Gastrocnemius medialis (tissue), 4 donors: ENCODE data around the gene CPVL. TPM values are rescaled to one million over a fixed set of nuclear protein-coding genes. Genes with fewer than 3 reads are reported as not detected.

ENCODE experiments used
- ATAC-seq, 2 donors: fragments of 150-250 bp; one replicate each; pipeline ENCODE4 v1.9.1; 2016
- DNase-seq, 2 donors: peaks; one replicate each; pipeline ENCODE4 v3.0.0-alpha.2; 2019
- H3K27ac ChIP-seq, 4 donors: fragments of 200-600 bp; sonication (generic); 1 replicate in 1 of 4; 2 replicates in 3 of 4; pipeline ENCODE4 v1.5.1; 2016 to 2018; ENCODE audit warnings: mild to moderate bottlenecking in 2 of 4, moderate library complexity in 1 of 4
- H3K27me3 ChIP-seq, 3 donors: fragments of 200-600 bp; sonication (generic) in 2 of 3; 1 replicate in 1 of 3; 2 replicates in 2 of 3; pipeline versions ENCODE4 v1.5.1 to v1.6.0; 2016 to 2019; ENCODE audit warnings: mild to moderate bottlenecking in 1 of 3, moderate library complexity in 1 of 3
- H3K36me3 ChIP-seq, 2 donors: fragments of 200-600 bp; sonication (generic) in 1 of 2; one replicate each; pipeline ENCODE4 v1.5.1; 2017 to 2018
- H3K4me1 ChIP-seq, 2 donors: fragments of 200-600 bp; sonication (generic) in 1 of 2; one replicate each; pipeline ENCODE4 v1.5.1; 2016 to 2017; ENCODE audit warnings: mild to moderate bottlenecking in 2 of 2
- H3K4me3 ChIP-seq, 4 donors: fragments of 200-600 bp; sonication (generic) in 3 of 4; 1 replicate in 1 of 4; 2 replicates in 3 of 4; pipeline ENCODE4 v1.5.1; 2016 to 2019; ENCODE audit warnings: mild to moderate bottlenecking in 2 of 4
- H3K9me3 ChIP-seq, 3 donors: fragments of 200-600 bp; sonication (generic) in 2 of 3; 1 replicate in 1 of 3; 2 replicates in 2 of 3; pipeline ENCODE4 v1.5.1; 2016 to 2019
- CTCF ChIP-seq, 5 experiments: fragments of 450-650 bp in 3 of 5; fragments of 200-600 bp in 2 of 5; sonication (generic) in 2 of 5; IDR thresholded peaks in 4 of 5; conservative IDR thresholded peaks in 1 of 5; 1 replicate in 4 of 5; 2 replicates in 1 of 5; pipeline ENCODE4 v1.5.1; 2016 to 2019; ENCODE audit warnings: antibody characterized with exemption in 5 of 5, mild to moderate bottlenecking in 3 of 5, moderate library complexity in 3 of 5
- POLR2A ChIP-seq, 2 donors: fragments of 450-650 bp; IDR thresholded peaks; one replicate each; pipeline ENCODE4 v1.6.1; 2017; ENCODE audit warnings: antibody characterized with exemption in 2 of 2, mild to moderate bottlenecking in 2 of 2, moderate library complexity in 2 of 2
- in situ Hi-C, 4 donors: fragments of 200-750 bp; cut with MboI; loops; one replicate each; pipeline versions ENCODE4 v1.15.0 to v1.8.0; 2017; ENCODE audit warnings: low sequenced_read_pairs in 4 of 4
- intact Hi-C: fragments of 100-400 bp; cut with DNase I; formaldehyde crosslinking; loops from one replicate; pipeline ENCODE4 v1.15.1; 2023; ENCODE audit warnings: low total_unique reads
- total RNA-seq, 4 donors: library from RNA; depleted of rRNA; stranded (reverse); fragments of >200 nt; gene quantifications; one replicate each; pipeline versions ENCODE4 v1.1.0 to v1.2.3, GENCODE V29; 2016

CPVL gene
- total RNA-seq, 4 donors from 2014 or later, result 5.6 to 11.8 (median 6.2) TPM

- Histone ChIP-seq H3K27ac (peak overlapping the region; percentile 16 to 62 (median 54)), H3K4me1 (peaks cover 14 to 23% of the 10 kb centered on the region in 2 donors), H3K4me3 (peak overlapping the region; percentile 48 to 85 (median 62)), H3K36me3 (no peaks in the 10 kb centered on the region), H3K9me3 (no peaks in the 10 kb centered on the region), H3K27me3 (peaks cover 13 to 24% (median 20%) of the 10 kb centered on the region in 3 donors)
- intact Hi-C loops (loop anchor here (10.0 kb wide), 1 partner anchor 56 kb away; no protein-coding TSS in a partner anchor), in situ Hi-C loops (loop anchor here in 1 of 4 donors (10.0 kb wide), 1 partner anchor 146 kb away; no protein-coding TSS in a partner anchor)
- no peak for TF ChIP-seq POLR2A (IDR thresholded peaks at IDR 0.05)
- TF ChIP-seq CTCF (IDR thresholded peaks at IDR 0.05 in 4 of 5, conservative IDR thresholded peaks at IDR 0.05 in 1 of 5), result no peak
- ATAC-seq (no peak), DNase-seq (no peak)
These were observed 187.4 kb downstream of the CPVL start for GRCh38 chr7:28958980-28959347.

GRCh38 chr7:28958235-28958979 lies 187.9 kb downstream of the CPVL start, which contains the start of gene TRIL:
Gene TRIL (minus strand): TSS chr7:28958330. CDS start chr7:28958046, 284 bp downstream.
- Histone ChIP-seq H3K4me3 (peak within 1 kb of the TSS; percentile 48 to 85 (median 62)), H3K4me1 (peaks cover 14 to 23% of the 10 kb centered on the region in 2 donors), H3K9me3 (no peaks in the 10 kb centered on the region), H3K27me3 (peaks cover 13 to 24% (median 20%) of the 10 kb centered on the region in 3 donors), H3K27ac (peak within 1 kb of the TSS; percentile 16 to 62 (median 54)), H3K36me3 (no peaks in the 10 kb centered on the region)
- in situ Hi-C loops, result loop anchor here in 1 of 4 donors (10.0 kb wide), 1 partner anchor 146 kb away; no protein-coding TSS in a partner anchor
- no peak for ATAC-seq
- peak in 1 of 2 donors; percentile 35 for DNase-seq
- intact Hi-C loops, result loop anchor here (10.0 kb wide), 1 partner anchor 56 kb away; no protein-coding TSS in a partner anchor
- TF ChIP-seq POLR2A (IDR thresholded peaks at IDR 0.05), result no peak
- no peak for TF ChIP-seq CTCF (IDR thresholded peaks at IDR 0.05 in 4 of 5, conservative IDR thresholded peaks at IDR 0.05 in 1 of 5)

- in situ Hi-C loops (loop anchor here in 1 of 4 donors (10.0 kb wide), 1 partner anchor 147 kb away; no protein-coding TSS in a partner anchor), intact Hi-C loops (loop anchor here (2.0 to 10.0 kb wide), 3 partner anchors 29 to 57 kb away; no protein-coding TSS in a partner anchor)
- no peak for TF ChIP-seq CTCF (IDR thresholded peaks at IDR 0.05 in 4 of 5, conservative IDR thresholded peaks at IDR 0.05 in 1 of 5)
- TF ChIP-seq POLR2A (IDR thresholded peaks at IDR 0.05), result no peak
- ATAC-seq (no peak), DNase-seq (no peak)
- no peaks in the 10 kb centered on the region for H3K36me3 ChIP-seq
- H3K4me3 ChIP-seq, result peak overlapping the region; percentile 48 to 85 (median 62)
- H3K27ac ChIP-seq, result peak overlapping the region in 3 of 4 donors; percentile 49 to 62 (median 59)
- H3K27me3 ChIP-seq, result peaks cover 13 to 24% (median 20%) of the 10 kb centered on the region in 3 donors
- no peaks in the 10 kb centered on the region for H3K9me3 ChIP-seq
- peaks cover 14 to 23% of the 10 kb centered on the region in 2 donors for H3K4me1 ChIP-seq
These were observed 188.5 kb downstream of the CPVL start for GRCh38 chr7:28957751-28958234.

GRCh38 chr7:28957064-28957750 lies 189.1 kb downstream of the CPVL start:
- no peak for DNase-seq
- Histone ChIP-seq H3K36me3 (no peaks in the 10 kb centered on the region), H3K4me1 (peaks cover 14 to 23% of the 10 kb centered on the region in 2 donors), H3K27ac (peak overlapping the region in 3 of 4 donors; percentile 49 to 62 (median 59)), H3K27me3 (peaks cover 13 to 24% (median 20%) of the 10 kb centered on the region in 3 donors), H3K4me3 (peak overlapping the region; percentile 48 to 85 (median 62)), H3K9me3 (no peaks in the 10 kb centered on the region)
- TF ChIP-seq CTCF (IDR thresholded peaks at IDR 0.05 in 4 of 5, conservative IDR thresholded peaks at IDR 0.05 in 1 of 5), result no peak
- no peak for TF ChIP-seq POLR2A (IDR thresholded peaks at IDR 0.05)
- intact Hi-C loops, result loop anchor here (2.0 to 10.0 kb wide), 3 partner anchors 30 to 58 kb away; no protein-coding TSS in a partner anchor
- ATAC-seq, result peak in 1 of 2 donors; percentile 13
- in situ Hi-C loops, result loop anchor here in 1 of 4 donors (10.0 kb wide), 1 partner anchor 148 kb away; no protein-coding TSS in a partner anchor
